GM18502 (cell line): Measurements from ENCODE around the gene SLCO6A1.

ENCODE experiments used
- ATAC-seq: cut with Tn5 transposase; IDR thresholded peaks from one replicate; pipeline ENCODE4 v1.9.1; 2021; ENCODE audit warnings: mild to moderate bottlenecking; ENCODE audit not compliant: unreplicated experiment, poor library complexity

Gene SLCO6A1

GRCh38 chr5:102453716-102454115, 45.1 kb downstream of the SLCO6A1 start:
- ATAC-seq = peak; percentile 98

- ATAC-seq = no peak
Observed at GRCh38 chr5:102451082-102451481, 47.7 kb downstream of the SLCO6A1 start.

- ATAC-seq = peak; percentile 35
Observed at GRCh38 chr5:102450313-102450990, 48.3 kb downstream of the SLCO6A1 start.

GRCh38 chr5:102433473-102433872, 65.3 kb downstream of the SLCO6A1 start:
- no peak for ATAC-seq

GRCh38 chr5:102421647-102422046, 77.2 kb downstream of the SLCO6A1 start:
- ATAC-seq = no peak

- no peak for ATAC-seq
Observed at GRCh38 chr5:102418531-102418930, 80.3 kb downstream of the SLCO6A1 start.

GRCh38 chr5:102414448-102414847, 84.4 kb downstream of the SLCO6A1 start:
- ATAC-seq = no peak

GRCh38 chr5:102388235-102388634, 110.6 kb downstream of the SLCO6A1 start:
- ATAC-seq = no peak

GRCh38 chr5:102385365-102385764, 113.4 kb downstream of the SLCO6A1 start:
- no peak for ATAC-seq

GRCh38 chr5:102380174-102380573, 118.6 kb downstream of the SLCO6A1 start:
- no peak for ATAC-seq

- ATAC-seq = no peak
Observed at GRCh38 chr5:102375876-102376275, 122.9 kb downstream of the SLCO6A1 start.

GRCh38 chr5:102375272-102375671, 123.5 kb downstream of the SLCO6A1 start:
- ATAC-seq = no peak

- ATAC-seq = no peak
Observed at GRCh38 chr5:102368392-102368791, 130.4 kb downstream of the SLCO6A1 start.

GRCh38 chr5:102341681-102342288, 157.0 kb downstream of the SLCO6A1 start:
- no peak for ATAC-seq

- ATAC-seq = no peak
Observed at GRCh38 chr5:102324714-102325113, 174.1 kb downstream of the SLCO6A1 start.
